Endothelial cell of umbilical vein (primary cell): Measurements from ENCODE around the gene ADAMTSL3.

ENCODE experiments used
- GATA2 ChIP-seq: IDR thresholded peaks from 2 replicates; pipeline ENCODE4 v1.7.0; 2011; ENCODE audit warnings: low read depth, mild to moderate bottlenecking, moderate library complexity, mixed read lengths, low read length; ENCODE audit not compliant: insufficient read length, insufficient read depth
- POLR2AphosphoS5 ChIP-seq: IDR thresholded peaks from 2 replicates; pipeline ENCODE4 v1.6.1; 2012; ENCODE audit warnings: low read depth, mild to moderate bottlenecking, control low read depth, low read length, moderate library complexity; ENCODE audit not compliant: insufficient read depth
- TF ChIP-seq, protein P1 (sequence below), 2 donors: IDR thresholded peaks; 1 replicate in 1 of 2; 2 replicates in 1 of 2; pipeline ENCODE4 v1.5.1; 2011; ENCODE audit warnings: low read length in 2 of 2, mild to moderate bottlenecking in 2 of 2, moderate library complexity in 2 of 2, control low read depth in 1 of 2, inconsistent platforms in 1 of 2, low read depth in 1 of 2; ENCODE audit not compliant: insufficient read depth in 1 of 2; ENCODE audit errors: extremely low read depth in 1 of 2

- TF ChIP-seq GATA2 (no peak), POLR2AphosphoS5 (no peak)
- TF ChIP-seq, protein P1, sequence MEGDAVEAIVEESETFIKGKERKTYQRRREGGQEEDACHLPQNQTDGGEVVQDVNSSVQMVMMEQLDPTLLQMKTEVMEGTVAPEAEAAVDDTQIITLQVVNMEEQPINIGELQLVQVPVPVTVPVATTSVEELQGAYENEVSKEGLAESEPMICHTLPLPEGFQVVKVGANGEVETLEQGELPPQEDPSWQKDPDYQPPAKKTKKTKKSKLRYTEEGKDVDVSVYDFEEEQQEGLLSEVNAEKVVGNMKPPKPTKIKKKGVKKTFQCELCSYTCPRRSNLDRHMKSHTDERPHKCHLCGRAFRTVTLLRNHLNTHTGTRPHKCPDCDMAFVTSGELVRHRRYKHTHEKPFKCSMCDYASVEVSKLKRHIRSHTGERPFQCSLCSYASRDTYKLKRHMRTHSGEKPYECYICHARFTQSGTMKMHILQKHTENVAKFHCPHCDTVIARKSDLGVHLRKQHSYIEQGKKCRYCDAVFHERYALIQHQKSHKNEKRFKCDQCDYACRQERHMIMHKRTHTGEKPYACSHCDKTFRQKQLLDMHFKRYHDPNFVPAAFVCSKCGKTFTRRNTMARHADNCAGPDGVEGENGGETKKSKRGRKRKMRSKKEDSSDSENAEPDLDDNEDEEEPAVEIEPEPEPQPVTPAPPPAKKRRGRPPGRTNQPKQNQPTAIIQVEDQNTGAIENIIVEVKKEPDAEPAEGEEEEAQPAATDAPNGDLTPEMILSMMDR (IDR thresholded peaks at IDR 0.05; ENCODE audit: extremely low read depth in 1 of 2, insufficient read depth in 1 of 2, low read depth in 1 of 2, low read length in 2 of 2): no peak
These were observed 261.0 kb downstream of the ADAMTSL3 start for GRCh38 chr15:83914906-83915305.
